ENCODE results near the gene DTNA.

DNA sequence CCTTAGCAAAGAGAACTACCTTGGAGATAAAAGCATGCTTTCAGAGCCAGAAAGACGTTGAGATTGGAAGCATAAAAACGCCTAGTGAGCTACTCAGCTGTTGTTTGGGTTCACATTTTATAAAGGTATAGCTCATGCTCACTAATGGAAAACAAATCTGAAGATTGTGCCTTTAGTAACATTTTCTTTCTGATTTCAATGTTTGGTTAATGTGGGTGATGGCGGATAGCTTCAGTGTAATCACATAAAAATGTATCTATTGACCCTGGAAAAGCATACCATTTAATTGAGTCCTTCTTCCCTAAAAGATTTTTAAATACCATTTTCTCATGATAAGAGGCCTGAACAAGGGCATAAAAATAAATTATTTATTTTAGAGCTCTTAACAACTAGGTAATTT, 73.4 kb downstream of the DTNA start:
- TF ChIP-seq, protein P1, sequence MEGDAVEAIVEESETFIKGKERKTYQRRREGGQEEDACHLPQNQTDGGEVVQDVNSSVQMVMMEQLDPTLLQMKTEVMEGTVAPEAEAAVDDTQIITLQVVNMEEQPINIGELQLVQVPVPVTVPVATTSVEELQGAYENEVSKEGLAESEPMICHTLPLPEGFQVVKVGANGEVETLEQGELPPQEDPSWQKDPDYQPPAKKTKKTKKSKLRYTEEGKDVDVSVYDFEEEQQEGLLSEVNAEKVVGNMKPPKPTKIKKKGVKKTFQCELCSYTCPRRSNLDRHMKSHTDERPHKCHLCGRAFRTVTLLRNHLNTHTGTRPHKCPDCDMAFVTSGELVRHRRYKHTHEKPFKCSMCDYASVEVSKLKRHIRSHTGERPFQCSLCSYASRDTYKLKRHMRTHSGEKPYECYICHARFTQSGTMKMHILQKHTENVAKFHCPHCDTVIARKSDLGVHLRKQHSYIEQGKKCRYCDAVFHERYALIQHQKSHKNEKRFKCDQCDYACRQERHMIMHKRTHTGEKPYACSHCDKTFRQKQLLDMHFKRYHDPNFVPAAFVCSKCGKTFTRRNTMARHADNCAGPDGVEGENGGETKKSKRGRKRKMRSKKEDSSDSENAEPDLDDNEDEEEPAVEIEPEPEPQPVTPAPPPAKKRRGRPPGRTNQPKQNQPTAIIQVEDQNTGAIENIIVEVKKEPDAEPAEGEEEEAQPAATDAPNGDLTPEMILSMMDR (IDR thresholded peaks at IDR 0.05): no peak
- no peak for TF ChIP-seq TCF7L2 (IDR thresholded peaks at IDR 0.05; ENCODE audit: low read depth, low read length)

Measured in Panc1 (cell line).